Caco-2 (cell line): ENCODE data around the gene HOXD8. TPM values are rescaled to one million over a fixed set of nuclear protein-coding genes. Genes with fewer than 3 reads are reported as not detected.

Experiments
- BruUV-seq: library from RNA; stranded (reverse); fragments of 400-500 nt; replicated peaks from 2 replicates; lab custom pipeline; 2021; lab: Mats Ljungman, UMichigan
- CTCF ChIA-PET: fragments of 300-600 bp; sonication (Branson Sonifier 250); formaldehyde crosslinking; loops from one replicate; lab custom pipeline; 2022; ENCODE audit warnings: antibody characterized with exemption; lab: Charles Lee
- POLR2A ChIA-PET: fragments of 300-600 bp; sonication (Branson Sonifier 250); formaldehyde crosslinking; loops from one replicate; lab custom pipeline; 2022; ENCODE audit warnings: antibody characterized with exemption; lab: Charles Lee
- DNase-seq, 2 experiments: peaks; one replicate each; pipeline versions ENCODE4 v3.0.0 to v3.0.0-alpha.2; 2020 to 2022
- H3K27me3 ChIP-seq: replicated peaks from 2 replicates; pipeline ENCODE4 v1.6.0; 2011; ENCODE audit warnings: low read length; ENCODE audit not compliant: control insufficient read depth, insufficient read depth
- H3K36me3 ChIP-seq: 2 replicates; pipeline ENCODE4 v1.5.1; 2011; ENCODE audit warnings: low read length; ENCODE audit not compliant: control insufficient read depth, insufficient read depth
- H3K4me1 ChIP-seq: fragments of 250-450 bp; sonication (Bioruptor Pico); 2 replicates; pipeline ENCODE4 v1.5.1; 2020; ENCODE audit warnings: mild to moderate bottlenecking
- H3K4me3 ChIP-seq: 2 replicates; pipeline ENCODE4 v1.5.1; 2011; ENCODE audit warnings: low read depth, mild to moderate bottlenecking, control low read depth, low read length
- H3K9me3 ChIP-seq: fragments of 250-450 bp; sonication (Bioruptor Pico); 2 replicates; pipeline ENCODE4 v1.5.1; 2020; ENCODE audit warnings: mild to moderate bottlenecking, moderate library complexity
- H3K27ac Mint-ChIP-seq: one replicate; pipeline ENCODE4 v1.8.0; 2022; ENCODE audit warnings: mixed read lengths; ENCODE audit not compliant: unreplicated experiment
- H3K27me3 Mint-ChIP-seq: one replicate; pipeline ENCODE4 v1.8.0; 2022; ENCODE audit warnings: mixed read lengths; ENCODE audit not compliant: insufficient read depth, unreplicated experiment
- H3K36me3 Mint-ChIP-seq: one replicate; pipeline ENCODE4 v1.8.0; 2022; ENCODE audit warnings: mild to moderate bottlenecking, mixed read lengths; ENCODE audit not compliant: insufficient read depth, unreplicated experiment
- H3K4me1 Mint-ChIP-seq: one replicate; pipeline ENCODE4 v1.8.0; 2022; ENCODE audit warnings: low read depth, mixed read lengths; ENCODE audit not compliant: unreplicated experiment
- H3K4me3 Mint-ChIP-seq: one replicate; pipeline ENCODE4 v1.8.0; 2022; ENCODE audit warnings: mild to moderate bottlenecking, moderate library complexity, mixed read lengths; ENCODE audit not compliant: unreplicated experiment
- H3K9me3 Mint-ChIP-seq: one replicate; pipeline ENCODE4 v1.8.0; 2022; ENCODE audit warnings: mixed read lengths; ENCODE audit not compliant: unreplicated experiment
- CTCF ChIP-seq, 2 experiments: fragments of 200-600 bp in 1 of 2; IDR thresholded peaks; 1 replicate in 1 of 2; 2 replicates in 1 of 2; pipeline versions ENCODE4 v1.5.1 to v1.8.0; 2011 to 2022; ENCODE audit warnings: antibody characterized with exemption in 1 of 2, control low read depth in 1 of 2, inconsistent platforms in 1 of 2, low read depth in 1 of 2, low read length in 1 of 2, mild to moderate bottlenecking in 1 of 2, moderate library complexity in 1 of 2; ENCODE audit not compliant: insufficient read depth in 1 of 2, severe bottlenecking in 1 of 2, unreplicated experiment in 1 of 2
- intact Hi-C: fragments of 100-400 bp; cut with micrococcal nuclease; formaldehyde crosslinking; loops from one replicate; pipeline ENCODE4 v1.10.0; 2022; ENCODE audit not compliant: unreplicated experiment
- total RNA-seq: library from RNA; stranded (reverse); gene quantifications from 2 replicates; pipeline ENCODE4 v1.2.3, GENCODE V29; 2022

Gene HOXD8
- total RNA-seq, 1 experiment from 2014 or later, result not detected

GRCh38 chr2:176106581-176107539 lies 22.6 kb upstream of the HOXD8 start, which contains the start of gene HOXD11:
HOXD11 (plus strand) TSS chr2:176107280; CDS start chr2:176107356, 76 bp downstream.
- no peak for DNase-seq
- Mint-ChIP-seq H3K4me3 (peak within 1 kb of the TSS; percentile 64), H3K4me1 (peaks cover 15% of the 10 kb centered on the region), H3K9me3 (no peaks in the 10 kb centered on the region), H3K36me3 (no peaks in the 10 kb centered on the region), H3K27me3 (peaks cover 56% of the 10 kb centered on the region), H3K27ac (no peak within 1 kb of the TSS)
- ChIA-PET CTCF (interaction anchor here (0.6 to 0.7 kb wide), 3 partner anchors 21 to 1757 kb away, joined by 3 to 4 read pairs (median 4); no protein-coding TSS in a partner anchor), POLR2A (no interaction called here)
- intact Hi-C loops, result no loop called here
- BruUV-seq, result no TSS peak
- H3K9me3 ChIP-seq, result no peaks in the 10 kb centered on the region
- H3K36me3 ChIP-seq, result no peaks in the 10 kb centered on the region
- H3K4me1 ChIP-seq, result peaks cover 15% of the 10 kb centered on the region
- H3K27me3 ChIP-seq, result peaks cover 9% of the 10 kb centered on the region
- no peak for TF ChIP-seq CTCF (IDR thresholded peaks at IDR 0.05; ENCODE audit: insufficient read depth in 1 of 2, low read depth in 1 of 2, low read length in 1 of 2, severe bottlenecking in 1 of 2, unreplicated experiment in 1 of 2)
- H3K4me3 ChIP-seq, result no peak within 1 kb of the TSS

GRCh38 chr2:176107731-176108181 lies 21.7 kb upstream of the HOXD8 start:
- no peak for TF ChIP-seq CTCF (IDR thresholded peaks at IDR 0.05; ENCODE audit: insufficient read depth in 1 of 2, low read depth in 1 of 2, low read length in 1 of 2, severe bottlenecking in 1 of 2, unreplicated experiment in 1 of 2)
- no peak overlapping the region for H3K27ac Mint-ChIP-seq
- no TSS peak for BruUV-seq
- H3K27me3 ChIP-seq, result peaks cover 12% of the 10 kb centered on the region
- H3K36me3 Mint-ChIP-seq, result no peaks in the 10 kb centered on the region
- H3K4me3 Mint-ChIP-seq, result peak overlapping the region; percentile 64
- H3K9me3 Mint-ChIP-seq, result no peaks in the 10 kb centered on the region
- peaks cover 56% of the 10 kb centered on the region for H3K27me3 Mint-ChIP-seq
- no peaks in the 10 kb centered on the region for H3K36me3 ChIP-seq
- H3K9me3 ChIP-seq, result no peaks in the 10 kb centered on the region
- no peak for DNase-seq
- intact Hi-C loops, result no loop called here
- no peak overlapping the region for H3K4me3 ChIP-seq
- POLR2A ChIA-PET, result no interaction called here
- peaks cover 15% of the 10 kb centered on the region for H3K4me1 ChIP-seq
- CTCF ChIA-PET, result interaction anchor here (0.6 to 0.7 kb wide), 2 partner anchors 20 to 546 kb away, joined by 4 to 5 read pairs; no protein-coding TSS in a partner anchor
- peaks cover 15% of the 10 kb centered on the region for H3K4me1 Mint-ChIP-seq

GRCh38 chr2:176109192-176109901 lies 20.2 kb upstream of the HOXD8 start:
- H3K4me1 Mint-ChIP-seq, result peaks cover 12% of the 10 kb centered on the region
- Histone ChIP-seq H3K36me3 (no peaks in the 10 kb centered on the region), H3K4me1 (peaks cover 12% of the 10 kb centered on the region), H3K27me3 (peaks cover 14% of the 10 kb centered on the region), H3K4me3 (no peak overlapping the region), H3K9me3 (no peaks in the 10 kb centered on the region)
- no TSS peak for BruUV-seq
- POLR2A ChIA-PET, result no interaction called here
- no peak overlapping the region for H3K27ac Mint-ChIP-seq
- CTCF ChIA-PET, result interaction anchor here (2.2 kb wide), 1 partner anchor 346 kb away, joined by 6 read pairs; no protein-coding TSS in a partner anchor
- no peak for DNase-seq
- intact Hi-C loops, result no loop called here
- no peak overlapping the region for H3K4me3 Mint-ChIP-seq
- TF ChIP-seq CTCF (IDR thresholded peaks at IDR 0.05; ENCODE audit: insufficient read depth in 1 of 2, low read depth in 1 of 2, low read length in 1 of 2, severe bottlenecking in 1 of 2, unreplicated experiment in 1 of 2), result no peak
- H3K27me3 Mint-ChIP-seq, result peaks cover 57% of the 10 kb centered on the region
- no peaks in the 10 kb centered on the region for H3K36me3 Mint-ChIP-seq
- no peaks in the 10 kb centered on the region for H3K9me3 Mint-ChIP-seq
